B cell (primary cell): ENCODE measurements around the gene CPPED1.

Experiments used
- EZH2 ChIP-seq: IDR thresholded peaks from 2 replicates; pipeline ENCODE4 v1.6.1; 2012; ENCODE audit warnings: borderline replicate concordance, low read depth, mild to moderate bottlenecking, moderate library complexity, low read length; ENCODE audit not compliant: insufficient read depth, poor library complexity, severe bottlenecking
- TF ChIP-seq, protein P1 (sequence below): fragments of 200-600 bp; IDR thresholded peaks from one replicate; pipeline ENCODE4 v1.8.0; 2022; ENCODE audit warnings: antibody characterized with exemption, mild to moderate bottlenecking

DNA sequence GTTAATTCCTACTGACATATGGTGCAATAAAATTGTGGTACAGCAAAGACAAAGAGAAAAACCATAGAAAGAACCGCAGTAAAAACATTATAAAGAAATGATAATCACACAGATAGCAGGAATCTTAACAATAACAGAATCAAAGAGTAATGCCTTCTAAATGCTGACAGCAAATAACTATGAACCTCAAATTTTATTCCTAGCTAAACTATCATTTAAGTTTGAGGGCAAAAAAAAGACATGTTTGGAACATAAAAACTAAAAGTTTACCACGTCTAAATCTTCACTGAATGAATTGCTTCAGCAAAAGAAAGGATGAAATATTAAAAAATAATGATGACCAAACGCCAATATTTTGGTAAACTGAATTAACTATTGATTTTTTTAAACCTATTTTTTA lies 135.8 kb downstream of the CPPED1 start:
- TF ChIP-seq, protein P1, sequence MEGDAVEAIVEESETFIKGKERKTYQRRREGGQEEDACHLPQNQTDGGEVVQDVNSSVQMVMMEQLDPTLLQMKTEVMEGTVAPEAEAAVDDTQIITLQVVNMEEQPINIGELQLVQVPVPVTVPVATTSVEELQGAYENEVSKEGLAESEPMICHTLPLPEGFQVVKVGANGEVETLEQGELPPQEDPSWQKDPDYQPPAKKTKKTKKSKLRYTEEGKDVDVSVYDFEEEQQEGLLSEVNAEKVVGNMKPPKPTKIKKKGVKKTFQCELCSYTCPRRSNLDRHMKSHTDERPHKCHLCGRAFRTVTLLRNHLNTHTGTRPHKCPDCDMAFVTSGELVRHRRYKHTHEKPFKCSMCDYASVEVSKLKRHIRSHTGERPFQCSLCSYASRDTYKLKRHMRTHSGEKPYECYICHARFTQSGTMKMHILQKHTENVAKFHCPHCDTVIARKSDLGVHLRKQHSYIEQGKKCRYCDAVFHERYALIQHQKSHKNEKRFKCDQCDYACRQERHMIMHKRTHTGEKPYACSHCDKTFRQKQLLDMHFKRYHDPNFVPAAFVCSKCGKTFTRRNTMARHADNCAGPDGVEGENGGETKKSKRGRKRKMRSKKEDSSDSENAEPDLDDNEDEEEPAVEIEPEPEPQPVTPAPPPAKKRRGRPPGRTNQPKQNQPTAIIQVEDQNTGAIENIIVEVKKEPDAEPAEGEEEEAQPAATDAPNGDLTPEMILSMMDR, result no peak
- no peak for TF ChIP-seq EZH2
